Sigmoid colon (tissue), 7 donors: ENCODE measurements around the gene ADGRE2. TPM values are rescaled to one million over a fixed set of nuclear protein-coding genes. Genes with fewer than 3 reads are reported as not detected.

Experiments used
- DNase-seq: peaks from one replicate; pipeline ENCODE4 v3.0.0-alpha.2; 2019
- H3K27ac ChIP-seq, 4 donors: fragments of 200-600 bp; sonication (generic); one replicate each; pipeline ENCODE4 v1.5.1; 2016 to 2019; ENCODE audit warnings: mild to moderate bottlenecking in 1 of 4
- H3K27me3 ChIP-seq, 3 donors: fragments of 200-600 bp; sonication (generic); one replicate each; pipeline ENCODE4 v1.5.1; 2019; ENCODE audit warnings: mild to moderate bottlenecking in 1 of 3
- H3K36me3 ChIP-seq, 4 donors: fragments of 200-600 bp; sonication (generic); one replicate each; pipeline ENCODE4 v1.5.1; 2016 to 2019
- H3K4me1 ChIP-seq, 4 donors: fragments of 200-600 bp; sonication (generic); one replicate each; pipeline ENCODE4 v1.5.1; 2017 to 2019
- H3K4me3 ChIP-seq, 4 donors: fragments of 200-600 bp; sonication (generic); one replicate each; pipeline ENCODE4 v1.5.1; 2017 to 2019; ENCODE audit warnings: mild to moderate bottlenecking in 2 of 4, moderate library complexity in 1 of 4
- H3K9me3 ChIP-seq, 4 donors: fragments of 200-600 bp in 3 of 4; sonication (generic) in 3 of 4; one replicate each; pipeline versions ENCODE4 v1.5.1 to v1.6.1; 2013 to 2019
- CTCF ChIP-seq, 4 experiments: fragments of 450-650 bp in 3 of 4; fragments of 200-600 bp in 1 of 4; IDR thresholded peaks; one replicate each; pipeline ENCODE4 v1.5.1; 2016 to 2019; ENCODE audit warnings: antibody characterized with exemption in 4 of 4, mild to moderate bottlenecking in 3 of 4, moderate library complexity in 2 of 4
- EP300 ChIP-seq, 4 donors: sonication (generic); formaldehyde crosslinking; IDR thresholded peaks; one replicate each; pipeline ENCODE4 v1.6.1; 2017; ENCODE audit warnings: antibody characterized with exemption in 4 of 4
- POLR2A ChIP-seq, 2 donors: fragments of 450-650 bp; IDR thresholded peaks; one replicate each; pipeline ENCODE4 v1.6.1; 2016; ENCODE audit warnings: antibody characterized with exemption in 2 of 2, mild to moderate bottlenecking in 2 of 2, moderate library complexity in 2 of 2
- POLR2AphosphoS5 ChIP-seq, 4 donors: sonication (generic); formaldehyde crosslinking; IDR thresholded peaks; one replicate each; pipeline ENCODE4 v1.6.1; 2017; ENCODE audit warnings: antibody characterized with exemption in 4 of 4
- WGBS, 2 donors: extraction: QIAGEN DNeasy Blood & Tissue Kit; methylation state at CpG; one replicate each; pipeline ENCODE4 v1.1.7; 2013; 5-methylcytosine and 5-hydroxymethylcytosine counted together
- intact Hi-C: fragments of 100-400 bp; cut with DNase I; formaldehyde crosslinking; loops from one replicate; pipeline ENCODE4 v1.15.1; 2023
- polyA plus RNA-seq, 3 donors: library from polyadenylated mRNA; stranded (reverse); fragments of 200-250 nt; gene quantifications; one replicate each; pipeline ENCODE4 v1.2.3, GENCODE V29; 2013
- total RNA-seq, 4 donors: library from RNA; depleted of rRNA; stranded (reverse); fragments of >200 nt; gene quantifications; one replicate each; pipeline ENCODE4 v1.1.0, GENCODE V29; 2016
- donor health status: healthy with polysubstance abuse.
- donor health status: Bipolar disorder and iron deficiency.
- donor health status: healthy.

The ADGRE2 gene
- total and polyA plus RNA-seq, 7 donors: 0.49 to 3.6 (median 1.8) TPM

- H3K9me3 ChIP-seq: peaks cover 0 to 4% (median 0%) of the 10 kb centered on the region in 4 donors
- H3K27ac ChIP-seq: no peak overlapping the region
- no peak for TF ChIP-seq CTCF (IDR thresholded peaks at IDR 0.05)
- WGBS, 2 donors: 0 to 45% methylated on average over 1 of the region's 1 CpG
- intact Hi-C loops: no loop called here
- no peaks in the 10 kb centered on the region for H3K27me3 ChIP-seq
- no peaks in the 10 kb centered on the region for H3K36me3 ChIP-seq
- H3K4me1 ChIP-seq: no peaks in the 10 kb centered on the region
- DNase-seq: no peak
- no peak overlapping the region for H3K4me3 ChIP-seq
Measured at GRCh38 chr19:14733574-14733973, 44.8 kb downstream of the ADGRE2 start.

- Histone ChIP-seq H3K27ac (no peak overlapping the region), H3K36me3 (no peaks in the 10 kb centered on the region), H3K4me1 (no peaks in the 10 kb centered on the region), H3K9me3 (peaks cover 0 to 8% (median 6%) of the 10 kb centered on the region in 4 donors), H3K27me3 (no peaks in the 10 kb centered on the region), H3K4me3 (no peak overlapping the region)
- intact Hi-C loops: no loop called here
- TF ChIP-seq POLR2AphosphoS5 (IDR thresholded peaks at IDR 0.05): no peak
- no peak for TF ChIP-seq POLR2A (IDR thresholded peaks at IDR 0.05)
- TF ChIP-seq CTCF (IDR thresholded peaks at IDR 0.05): no peak
- no peak for TF ChIP-seq EP300 (IDR thresholded peaks at IDR 0.05)
- DNase-seq: no peak
Measured at GRCh38 chr19:14732510-14732909, 45.9 kb downstream of the ADGRE2 start.

GRCh38 chr19:14731200-14731599, 47.2 kb downstream of the ADGRE2 start:
- H3K4me1 ChIP-seq: no peaks in the 10 kb centered on the region
- H3K9me3 ChIP-seq: peaks cover 4 to 17% (median 13%) of the 10 kb centered on the region in 4 donors
- intact Hi-C loops: no loop called here
- no peak overlapping the region for H3K4me3 ChIP-seq
- H3K27ac ChIP-seq: no peak overlapping the region
- WGBS, 2 donors: 60 to 71% methylated on average over 10 of the region's 10 CpGs
- no peaks in the 10 kb centered on the region for H3K36me3 ChIP-seq
- no peak for DNase-seq
- no peak for TF ChIP-seq POLR2A (IDR thresholded peaks at IDR 0.05)
- TF ChIP-seq EP300 (IDR thresholded peaks at IDR 0.05): no peak
- no peak for TF ChIP-seq POLR2AphosphoS5 (IDR thresholded peaks at IDR 0.05)
- no peak for TF ChIP-seq CTCF (IDR thresholded peaks at IDR 0.05)
- H3K27me3 ChIP-seq: no peaks in the 10 kb centered on the region

GRCh38 chr19:14728595-14728994, 49.8 kb downstream of the ADGRE2 start:
- no peak overlapping the region for H3K27ac ChIP-seq
- no peaks in the 10 kb centered on the region for H3K27me3 ChIP-seq
- TF ChIP-seq POLR2A (IDR thresholded peaks at IDR 0.05) (no peak), CTCF (IDR thresholded peaks at IDR 0.05) (no peak), POLR2AphosphoS5 (IDR thresholded peaks at IDR 0.05) (no peak)
- H3K9me3 ChIP-seq: peaks cover 13 to 40% (median 31%) of the 10 kb centered on the region in 4 donors
- H3K4me1 ChIP-seq: no peaks in the 10 kb centered on the region
- no peak overlapping the region for H3K4me3 ChIP-seq
- peaks cover 0 to 9% (median 2%) of the 10 kb centered on the region in 4 donors for H3K36me3 ChIP-seq
- DNase-seq: no peak
- 71 to 81% methylated on average over 7 of the region's 7 CpGs for WGBS, 2 donors
- intact Hi-C loops: no loop called here

GRCh38 chr19:14722127-14722526, 56.2 kb downstream of the ADGRE2 start:
- Histone ChIP-seq H3K9me3 (peaks cover 36 to 87% (median 65%) of the 10 kb centered on the region in 4 donors), H3K27ac (no peak overlapping the region), H3K4me3 (no peak overlapping the region), H3K36me3 (peaks cover 23 to 73% (median 49%) of the 10 kb centered on the region in 4 donors), H3K4me1 (no peaks in the 10 kb centered on the region), H3K27me3 (no peaks in the 10 kb centered on the region)
- WGBS, 2 donors: 89% methylated on average over 2 of the region's 2 CpGs
- intact Hi-C loops: no loop called here
- DNase-seq: no peak
- no peak for TF ChIP-seq POLR2A (IDR thresholded peaks at IDR 0.05)
- TF ChIP-seq EP300 (IDR thresholded peaks at IDR 0.05): no peak
- TF ChIP-seq POLR2AphosphoS5 (IDR thresholded peaks at IDR 0.05): no peak
- no peak for TF ChIP-seq CTCF (IDR thresholded peaks at IDR 0.05)
